Liver (tissue), 9 donors: Measurements from ENCODE around the gene MRPS23. TPM values are rescaled to one million over a fixed set of nuclear protein-coding genes. Genes with fewer than 3 reads are reported as not detected.

Experiments
- DNase-seq: peaks from one replicate; pipeline ENCODE4 v3.0.0-alpha.2; 2017; ENCODE audit warnings: low spot score
- H3K27ac ChIP-seq, 2 donors: one replicate each; pipeline ENCODE4 v1.7.0; 2013; ENCODE audit warnings: inconsistent platforms in 2 of 2, low read length in 2 of 2, control low read depth in 1 of 2, low read depth in 1 of 2, mild to moderate bottlenecking in 1 of 2
- H3K27me3 ChIP-seq, 4 donors: one replicate each; pipeline versions ENCODE4 v1.6.1 to v1.7.0; 2013; ENCODE audit warnings: low read length in 3 of 4, inconsistent platforms in 1 of 4, mild to moderate bottlenecking in 1 of 4, moderate library complexity in 1 of 4; ENCODE audit not compliant: control insufficient read depth in 4 of 4, insufficient read depth in 4 of 4
- H3K36me3 ChIP-seq, 4 donors: one replicate each; pipeline versions ENCODE4 v1.6.1 to v1.7.0; 2013; ENCODE audit warnings: low read length in 3 of 4, mild to moderate bottlenecking in 3 of 4, low read depth in 1 of 4, moderate library complexity in 1 of 4; ENCODE audit not compliant: control insufficient read depth in 4 of 4, insufficient read depth in 3 of 4
- H3K4me1 ChIP-seq, 4 donors: one replicate each; pipeline versions ENCODE4 v1.6.1 to v1.7.0; 2013; ENCODE audit warnings: low read length in 3 of 4, mild to moderate bottlenecking in 3 of 4, moderate library complexity in 1 of 4; ENCODE audit not compliant: control insufficient read depth in 4 of 4, insufficient read depth in 4 of 4
- H3K4me3 ChIP-seq, 3 donors: one replicate each; pipeline versions ENCODE4 v1.6.1 to v1.7.0; 2013; ENCODE audit warnings: low read length in 3 of 3, control low read depth in 1 of 3, low read depth in 1 of 3, mild to moderate bottlenecking in 1 of 3
- H3K9ac ChIP-seq, 2 donors: one replicate each; pipeline ENCODE4 v1.7.0; 2013; ENCODE audit warnings: low read length in 2 of 2, mild to moderate bottlenecking in 2 of 2, moderate library complexity in 2 of 2, control low read depth in 1 of 2, low read depth in 1 of 2
- H3K9me3 ChIP-seq, 4 donors: one replicate each; pipeline versions ENCODE4 v1.6.1 to v1.7.0; 2013; ENCODE audit warnings: low read length in 3 of 4; ENCODE audit not compliant: control insufficient read depth in 4 of 4
- CTCF ChIP-seq: fragments of 150-350 bp; IDR thresholded peaks from 2 replicates; pipeline ENCODE4 v1.5.1; 2017; ENCODE audit warnings: improper control_type of control experiment, low read depth, low read length; ENCODE audit not compliant: missing input control
- EGR1 ChIP-seq, 2 donors: IDR thresholded peaks; 2 replicates each; pipeline ENCODE4 v1.6.1; 2016 to 2018; ENCODE audit warnings: antibody characterized with exemption in 2 of 2, low read depth in 2 of 2
- HNF4G ChIP-seq: IDR thresholded peaks from 2 replicates; pipeline ENCODE4 v1.6.1; 2016; ENCODE audit warnings: antibody characterized with exemption
- JUND ChIP-seq, 2 donors: IDR thresholded peaks; 2 replicates each; pipeline ENCODE4 v1.6.1; 2016; ENCODE audit warnings: antibody characterized with exemption in 2 of 2
- MAX ChIP-seq: IDR thresholded peaks from 2 replicates; pipeline ENCODE4 v1.6.1; 2016; ENCODE audit warnings: antibody characterized with exemption
- NR2F2 ChIP-seq: IDR thresholded peaks from 2 replicates; pipeline ENCODE4 v1.6.1; 2016; ENCODE audit warnings: antibody characterized with exemption
- RAD21 ChIP-seq, 2 donors: IDR thresholded peaks; 2 replicates each; pipeline ENCODE4 v1.6.1; 2016; ENCODE audit warnings: antibody characterized with exemption in 2 of 2, mild to moderate bottlenecking in 2 of 2
- REST ChIP-seq: IDR thresholded peaks from 2 replicates; pipeline ENCODE4 v1.6.1; 2016; ENCODE audit warnings: antibody characterized with exemption, mild to moderate bottlenecking
- SP1 ChIP-seq: IDR thresholded peaks from 2 replicates; pipeline ENCODE4 v1.6.1; 2018; ENCODE audit warnings: antibody characterized with exemption, mild to moderate bottlenecking
- TAF1 ChIP-seq: conservative IDR thresholded peaks from 2 replicates; pipeline ENCODE4 v1.6.1; 2016; ENCODE audit warnings: antibody characterized with exemption, mild to moderate bottlenecking
- YY1 ChIP-seq: IDR thresholded peaks from 2 replicates; pipeline ENCODE4 v1.6.1; 2016; ENCODE audit warnings: antibody characterized with exemption, mild to moderate bottlenecking
- ZBTB33 ChIP-seq: IDR thresholded peaks from 2 replicates; pipeline ENCODE4 v1.6.1; 2016; ENCODE audit warnings: antibody characterized with exemption
- WGBS: extraction: QIAGEN DNeasy Blood & Tissue Kit; methylation state at CpG from one replicate; pipeline ENCODE4 v1.1.7; 2013; 5-methylcytosine and 5-hydroxymethylcytosine counted together
- polyA plus RNA-seq, 2 donors: library from polyadenylated mRNA; stranded (reverse) in 1 of 2; unstranded in 1 of 2; fragments of 200-250 nt in 1 of 2; fragments of >200 nt in 1 of 2; fragmentation: Nextera tagmentation in 1 of 2; extraction: Ambion mirVana in 1 of 2; gene quantifications; one replicate each; pipeline versions ENCODE4 v1.2.1 to v1.2.3, GENCODE V29; 2013 to 2015
- total RNA-seq, 2 donors: library from RNA; depleted of rRNA; stranded (reverse); fragments of >200 nt; gene quantifications; one replicate each; pipeline ENCODE4 v1.2.3, GENCODE V29; 2014
- donor health status: healthy.
- donor health status: healthy.
- donor health status: healthy.
- donor health status: healthy.
- donor health status: healthy.

The MRPS23 gene
- total and polyA plus RNA-seq, 4 donors: 9.8 to 24.3 (median 16.9) TPM

GRCh38 chr17:57876023-57876865, 26.4 kb upstream of the MRPS23 start (continued):
- TF ChIP-seq REST (no peak), MAX (no peak)

GRCh38 chr17:57875290-57876022, 25.6 kb upstream of the MRPS23 start:
- Histone ChIP-seq H3K27ac (peak overlapping the region; percentile 39 to 69), H3K27me3 (no peaks in the 10 kb centered on the region), H3K36me3 (peaks cover 0 to 5% (median 2%) of the 10 kb centered on the region in 4 donors), H3K4me3 (no peak overlapping the region), H3K9me3 (no peaks in the 10 kb centered on the region), H3K9ac (no peak overlapping the region), H3K4me1 (peaks cover 0 to 22% (median 5%) of the 10 kb centered on the region in 4 donors)
- 77% methylated on average over 10 of the region's 10 CpGs for WGBS
- TF ChIP-seq MAX: no peak
- TF ChIP-seq JUND (IDR thresholded peaks at IDR 0.05): no peak
- TF ChIP-seq TAF1: no peak
- no peak for TF ChIP-seq HNF4G
- TF ChIP-seq EGR1 (IDR thresholded peaks at IDR 0.05; ENCODE audit: low read depth in 2 of 2): no peak
- peak; percentile 9 for TF ChIP-seq SP1
- peak; percentile 45 for TF ChIP-seq NR2F2
- TF ChIP-seq YY1: no peak
- peak; percentile 33 for TF ChIP-seq CTCF
- peak; percentile 42 to 64 for TF ChIP-seq RAD21 (IDR thresholded peaks at IDR 0.05)
- TF ChIP-seq ZBTB33: no peak
- no peak for DNase-seq
